ENCODE data around the gene UMAD1. TPM values are rescaled to one million over a fixed set of nuclear protein-coding genes. Genes with fewer than 3 reads are reported as not detected.
"Not testable (repeated sequence)": the region's sequence is repeated elsewhere in the genome, so short reads cannot be mapped to it uniquely, and the experiment has no call there.

Gene UMAD1
- polyA plus RNA-seq, 3 donors, result 6.2 to 22.7 (median 18.6) TPM

GRCh38 chr7:7653593-7654187, 13.1 kb downstream of the UMAD1 start:
- 100% methylated on average over 1 of the region's 3 CpGs for WGBS (ENCODE audit: insufficient coverage)
- peaks cover 0 to 5% of the 10 kb centered on the region in 2 donors for H3K36me3 Mint-ChIP-seq
- Histone ChIP-seq H4K20me1 (ENCODE audit: insufficient read depth, low read length) (peaks cover 5% of the 10 kb centered on the region), H3K9ac (ENCODE audit: insufficient read depth, low read length, poor library complexity, severe bottlenecking) (no peak overlapping the region), H2AFZ (ENCODE audit: insufficient read depth, low read depth, low read length, poor library complexity, severe bottlenecking) (no peak overlapping the region), H3K9me3 (replicated peaks in 1 of 2; ENCODE audit: control insufficient read depth in 1 of 2, insufficient read depth in 1 of 2, low read length in 2 of 2) (no peaks in the 10 kb centered on the region), H3K79me2 (ENCODE audit: insufficient read depth, low read length) (peaks cover 25% of the 10 kb centered on the region), H3K4me3 (replicated peaks in 1 of 3; ENCODE audit: low read depth in 2 of 3, low read length in 3 of 3) (no peak overlapping the region), H3K36me3 (replicated peaks in 1 of 2; ENCODE audit: control insufficient read depth in 1 of 2, insufficient read depth in 2 of 2, low read length in 2 of 2) (no peaks in the 10 kb centered on the region), H3K4me1 (ENCODE audit: control insufficient read depth in 1 of 2, insufficient read depth in 2 of 2, low read length in 2 of 2) (no peaks in the 10 kb centered on the region), H3K4me2 (replicated peaks; ENCODE audit: extremely low read depth, low read length, poor library complexity, severe bottlenecking) (no peak overlapping the region), H3K27ac (ENCODE audit: low read depth in 1 of 2, low read length in 2 of 2) (no peak overlapping the region), H3K27me3 (ENCODE audit: control insufficient read depth in 2 of 2, insufficient read depth in 2 of 2, low read length in 2 of 2) (no peaks in the 10 kb centered on the region)
- H3K4me1 Mint-ChIP-seq, result peaks cover 8% of the 10 kb centered on the region
- intact Hi-C loops (cut with micrococcal nuclease), result no loop called here
- no peak overlapping the region for H3K4me3 Mint-ChIP-seq
- TF ChIP-seq CTCF (IDR thresholded peaks at IDR 0.05), result peak; percentile 77
- H3K27me3 Mint-ChIP-seq (ENCODE audit: low read depth in 3 of 3), result peaks cover 0 to 1% (median 0%) of the 10 kb centered on the region in 3 donors
- DNase-seq, result peak in 2 of 3 donors; percentile 12 to 13
- no peak overlapping the region for H3K27ac Mint-ChIP-seq
- peaks cover 7 to 15% (median 9%) of the 10 kb centered on the region in 7 donors for H3K9me3 Mint-ChIP-seq

- H3K9ac ChIP-seq (ENCODE audit: insufficient read depth, low read length, poor library complexity, severe bottlenecking), result no peak overlapping the region
- intact Hi-C loops (cut with micrococcal nuclease), result no loop called here
- H3K36me3 Mint-ChIP-seq, result peaks cover 4 to 10% of the 10 kb centered on the region in 2 donors
Observed at GRCh38 chr7:7654964-7655715, 14.6 kb downstream of the UMAD1 start.

GRCh38 chr7:7656459-7656858, 15.9 kb downstream of the UMAD1 start:
- H3K36me3 ChIP-seq (replicated peaks in 1 of 2; ENCODE audit: control insufficient read depth in 1 of 2, insufficient read depth in 2 of 2, low read length in 2 of 2); H3K4me3 Mint-ChIP-seq; H3K4me1 ChIP-seq (ENCODE audit: control insufficient read depth in 1 of 2, insufficient read depth in 2 of 2, low read length in 2 of 2); H3K9me3 ChIP-seq (replicated peaks in 1 of 2; ENCODE audit: control insufficient read depth in 1 of 2, insufficient read depth in 1 of 2, low read length in 2 of 2); H3K27me3 Mint-ChIP-seq (ENCODE audit: low read depth in 3 of 3); DNase-seq; H3K9ac ChIP-seq (ENCODE audit: insufficient read depth, low read length, poor library complexity, severe bottlenecking); H4K20me1 ChIP-seq (ENCODE audit: insufficient read depth, low read length); H3K27me3 ChIP-seq (ENCODE audit: control insufficient read depth in 2 of 2, insufficient read depth in 2 of 2, low read length in 2 of 2); H3K4me3 ChIP-seq (replicated peaks in 1 of 3; ENCODE audit: low read depth in 2 of 3, low read length in 3 of 3); H3K4me2 ChIP-seq (replicated peaks; ENCODE audit: extremely low read depth, low read length, poor library complexity, severe bottlenecking); H2AFZ ChIP-seq (ENCODE audit: insufficient read depth, low read depth, low read length, poor library complexity, severe bottlenecking); H3K27ac ChIP-seq (ENCODE audit: low read depth in 1 of 2, low read length in 2 of 2); intact Hi-C loops (cut with micrococcal nuclease): not testable (repeated sequence)
- Mint-ChIP-seq H3K36me3 (peaks cover 4 to 10% of the 10 kb centered on the region in 2 donors), H3K4me1 (peaks cover 10% of the 10 kb centered on the region), H3K27ac (peak overlapping the region in 1 of 7 donors; percentile 9), H3K9me3 (peaks cover 14 to 24% (median 19%) of the 10 kb centered on the region in 7 donors)
- peaks cover 15% of the 10 kb centered on the region for H3K79me2 ChIP-seq (ENCODE audit: insufficient read depth, low read length)
- WGBS (ENCODE audit: insufficient coverage), result no CpG with 5 or more reads among the region's 3 CpGs

More at GRCh38 chr7:7654964-7655715, 14.6 kb downstream of the UMAD1 start:
- no peaks in the 10 kb centered on the region for H3K4me1 ChIP-seq (ENCODE audit: control insufficient read depth in 1 of 2, insufficient read depth in 2 of 2, low read length in 2 of 2)
- peaks cover 22% of the 10 kb centered on the region for H3K79me2 ChIP-seq (ENCODE audit: insufficient read depth, low read length)
- H3K9me3 ChIP-seq (replicated peaks in 1 of 2; ENCODE audit: control insufficient read depth in 1 of 2, insufficient read depth in 1 of 2, low read length in 2 of 2), result no peaks in the 10 kb centered on the region
- DNase-seq, result no peak
- Mint-ChIP-seq H3K27ac (no peak overlapping the region), H3K4me1 (peaks cover 10% of the 10 kb centered on the region), H3K4me3 (no peak overlapping the region), H3K9me3 (peaks cover 14 to 24% (median 19%) of the 10 kb centered on the region in 7 donors), H3K27me3 (ENCODE audit: low read depth in 3 of 3) (no peaks in the 10 kb centered on the region)
- H3K27me3 ChIP-seq (ENCODE audit: control insufficient read depth in 2 of 2, insufficient read depth in 2 of 2, low read length in 2 of 2), result no peaks in the 10 kb centered on the region
- H2AFZ ChIP-seq (ENCODE audit: insufficient read depth, low read depth, low read length, poor library complexity, severe bottlenecking), result no peak overlapping the region
- TF ChIP-seq CTCF (IDR thresholded peaks at IDR 0.05), result no peak
- no peak overlapping the region for H3K27ac ChIP-seq (ENCODE audit: low read depth in 1 of 2, low read length in 2 of 2)
- no CpG with 5 or more reads among the region's 4 CpGs for WGBS (ENCODE audit: insufficient coverage)
- H3K36me3 ChIP-seq (replicated peaks in 1 of 2; ENCODE audit: control insufficient read depth in 1 of 2, insufficient read depth in 2 of 2, low read length in 2 of 2), result no peaks in the 10 kb centered on the region
- no peak overlapping the region for H3K4me3 ChIP-seq (replicated peaks in 1 of 3; ENCODE audit: low read depth in 2 of 3, low read length in 3 of 3)
- peaks cover 5% of the 10 kb centered on the region for H4K20me1 ChIP-seq (ENCODE audit: insufficient read depth, low read length)
- no peak overlapping the region for H3K4me2 ChIP-seq (replicated peaks; ENCODE audit: extremely low read depth, low read length, poor library complexity, severe bottlenecking)

Data from CD14-positive monocyte (primary cell).